ENCODE data around the gene ORC5. TPM values are rescaled to one million over a fixed set of nuclear protein-coding genes. Genes with fewer than 3 reads are reported as not detected.

ORC5 gene
- total RNA-seq, 2 experiments from 2014 or later = 18.2 to 19.4 TPM

GRCh38 chr7:104113788-104114187 is 94.0 kb downstream of the ORC5 start:
- no peaks in the 10 kb centered on the region for H3K4me1 Mint-ChIP-seq (ENCODE audit: low read depth)
- intact Hi-C loops (cut with micrococcal nuclease) = no loop called here
- H3K27me3 Mint-ChIP-seq = peaks cover 1% of the 10 kb centered on the region
- H3K9me3 Mint-ChIP-seq = no peaks in the 10 kb centered on the region
- H3K36me3 Mint-ChIP-seq = no peaks in the 10 kb centered on the region
- H3K4me3 Mint-ChIP-seq = no peak overlapping the region
- no peak overlapping the region for H3K27ac Mint-ChIP-seq
- ChIA-PET POLR2A (no interaction called here), CTCF (no interaction called here)
- DNase-seq = no peak

GRCh38 chr7:104112623-104113022 is 95.2 kb downstream of the ORC5 start:
- DNase-seq = no peak
- H3K36me3 Mint-ChIP-seq = no peaks in the 10 kb centered on the region
- H3K4me1 Mint-ChIP-seq (ENCODE audit: low read depth) = no peaks in the 10 kb centered on the region
- no peak overlapping the region for H3K4me3 Mint-ChIP-seq
- ChIA-PET CTCF (no interaction called here), POLR2A (no interaction called here)
- H3K9me3 Mint-ChIP-seq = no peaks in the 10 kb centered on the region
- intact Hi-C loops (cut with micrococcal nuclease) = no loop called here
- peaks cover 1% of the 10 kb centered on the region for H3K27me3 Mint-ChIP-seq
- H3K27ac Mint-ChIP-seq = no peak overlapping the region

GRCh38 chr7:104111271-104111670 is 96.5 kb downstream of the ORC5 start:
- no peaks in the 10 kb centered on the region for H3K4me1 Mint-ChIP-seq (ENCODE audit: low read depth)

GRCh38 chr7:104106108-104106905 is 101.5 kb downstream of the ORC5 start:
- POLR2A ChIA-PET = no interaction called here
- no peak overlapping the region for H3K4me3 Mint-ChIP-seq
- intact Hi-C loops (cut with micrococcal nuclease) = loop anchor here (5.0 kb wide), 1 partner anchor 51 kb away; no protein-coding TSS in a partner anchor

More at GRCh38 chr7:104111271-104111670, 96.5 kb downstream of the ORC5 start:
- Mint-ChIP-seq H3K36me3 (no peaks in the 10 kb centered on the region), H3K27me3 (peaks cover 1% of the 10 kb centered on the region), H3K9me3 (no peaks in the 10 kb centered on the region), H3K4me3 (no peak overlapping the region), H3K27ac (no peak overlapping the region)
- DNase-seq = no peak
- ChIA-PET CTCF (no interaction called here), POLR2A (interaction anchor here (0.6 kb wide), 1 partner anchor 584 kb away, joined by 7 read pairs; no protein-coding TSS in a partner anchor)
- intact Hi-C loops (cut with micrococcal nuclease) = no loop called here

GRCh38 chr7:104098890-104099289 is 108.9 kb downstream of the ORC5 start:
- Mint-ChIP-seq H3K36me3 (no peaks in the 10 kb centered on the region), H3K27me3 (peaks cover under 1% of the 10 kb centered on the region), H3K4me1 (ENCODE audit: low read depth) (no peaks in the 10 kb centered on the region), H3K9me3 (no peaks in the 10 kb centered on the region), H3K4me3 (no peak overlapping the region), H3K27ac (no peak overlapping the region)
- intact Hi-C loops (cut with micrococcal nuclease) = no loop called here
- POLR2A ChIA-PET = no interaction called here
- no peak for DNase-seq
- CTCF ChIA-PET = no interaction called here

More at GRCh38 chr7:104106108-104106905, 101.5 kb downstream of the ORC5 start:
- no peaks in the 10 kb centered on the region for H3K9me3 Mint-ChIP-seq
- DNase-seq = no peak
- H3K4me1 Mint-ChIP-seq (ENCODE audit: low read depth) = no peaks in the 10 kb centered on the region
- peaks cover 3% of the 10 kb centered on the region for H3K27me3 Mint-ChIP-seq
- no peak overlapping the region for H3K27ac Mint-ChIP-seq
- CTCF ChIA-PET = interaction anchor here (1.0 kb wide), 1 partner anchor 53 kb away, joined by 5 read pairs; no protein-coding TSS in a partner anchor
- no peaks in the 10 kb centered on the region for H3K36me3 Mint-ChIP-seq

- Mint-ChIP-seq H3K4me1 (ENCODE audit: low read depth) (no peaks in the 10 kb centered on the region), H3K4me3 (no peak overlapping the region), H3K27ac (no peak overlapping the region), H3K36me3 (no peaks in the 10 kb centered on the region), H3K27me3 (peaks cover 4% of the 10 kb centered on the region), H3K9me3 (no peaks in the 10 kb centered on the region)
- DNase-seq = no peak
- CTCF ChIA-PET = interaction anchor here (0.6 to 0.7 kb wide), 2 partner anchors 333 to 822 kb away, joined by 3 read pairs; no protein-coding TSS in a partner anchor
- intact Hi-C loops (cut with micrococcal nuclease) = no loop called here
- POLR2A ChIA-PET = no interaction called here
Observed at GRCh38 chr7:104096683-104097082, 111.1 kb downstream of the ORC5 start.

- intact Hi-C loops (cut with micrococcal nuclease) = no loop called here
- Mint-ChIP-seq H3K27me3 (peaks cover 11% of the 10 kb centered on the region), H3K9me3 (no peaks in the 10 kb centered on the region), H3K36me3 (no peaks in the 10 kb centered on the region), H3K27ac (no peak overlapping the region), H3K4me1 (ENCODE audit: low read depth) (no peaks in the 10 kb centered on the region), H3K4me3 (no peak overlapping the region)
- DNase-seq = no peak
- ChIA-PET POLR2A (no interaction called here), CTCF (no interaction called here)
Observed at GRCh38 chr7:104093127-104093526, 114.7 kb downstream of the ORC5 start.

- peaks cover 12% of the 10 kb centered on the region for H3K27me3 Mint-ChIP-seq
- ChIA-PET POLR2A (no interaction called here), CTCF (no interaction called here)
- H3K4me3 Mint-ChIP-seq = no peak overlapping the region
- H3K27ac Mint-ChIP-seq = no peak overlapping the region
- no peaks in the 10 kb centered on the region for H3K36me3 Mint-ChIP-seq
- no peaks in the 10 kb centered on the region for H3K9me3 Mint-ChIP-seq
- DNase-seq = no peak
- intact Hi-C loops (cut with micrococcal nuclease) = no loop called here
- no peaks in the 10 kb centered on the region for H3K4me1 Mint-ChIP-seq (ENCODE audit: low read depth)
Observed at GRCh38 chr7:104091242-104091641, 116.6 kb downstream of the ORC5 start.

GRCh38 chr7:104089612-104090011 is 118.2 kb downstream of the ORC5 start:
- intact Hi-C loops (cut with micrococcal nuclease) = no loop called here
- DNase-seq = no peak
- POLR2A ChIA-PET = no interaction called here
- Mint-ChIP-seq H3K27me3 (peaks cover 12% of the 10 kb centered on the region), H3K9me3 (no peaks in the 10 kb centered on the region), H3K4me1 (ENCODE audit: low read depth) (no peaks in the 10 kb centered on the region), H3K4me3 (no peak overlapping the region), H3K36me3 (no peaks in the 10 kb centered on the region), H3K27ac (no peak overlapping the region)
- CTCF ChIA-PET = no interaction called here

GRCh38 chr7:104089061-104089460 is 118.8 kb downstream of the ORC5 start:
- Mint-ChIP-seq H3K4me1 (ENCODE audit: low read depth) (no peaks in the 10 kb centered on the region), H3K9me3 (no peaks in the 10 kb centered on the region), H3K4me3 (no peak overlapping the region), H3K27ac (no peak overlapping the region), H3K27me3 (peaks cover 12% of the 10 kb centered on the region), H3K36me3 (no peaks in the 10 kb centered on the region)
- ChIA-PET POLR2A (no interaction called here), CTCF (no interaction called here)
- DNase-seq = no peak
- intact Hi-C loops (cut with micrococcal nuclease) = no loop called here

Other genes starting within 250 kb of the ORC5 start
- gene RELN, start 218.4 kb downstream of the ORC5 start, total RNA-seq = not detected
- gene LHFPL3, start 120.6 kb upstream of the ORC5 start, total RNA-seq = not detected

All from activated CD4-positive, alpha-beta memory T cell treated with anti-CD3 and anti-CD28 coated beads for 36 hours (primary cell).